Colonic mucosa (tissue), 4 donors: ENCODE results near the gene BPIFB4. TPM values are rescaled to one million over a fixed set of nuclear protein-coding genes. Genes with fewer than 3 reads are reported as not detected.

Experiments
- DNase-seq: peaks from one replicate; pipeline ENCODE4 v3.0.0-alpha.2; 2020
- H3K27ac ChIP-seq: fragments of 200-600 bp; one replicate; pipeline ENCODE4 v1.8.0; 2021
- H3K27me3 ChIP-seq: fragments of 200-600 bp; one replicate; pipeline ENCODE4 v1.8.0; 2021
- H3K36me3 ChIP-seq: fragments of 200-600 bp; one replicate; pipeline ENCODE4 v1.8.0; 2021
- H3K4me1 ChIP-seq: fragments of 200-600 bp; one replicate; pipeline ENCODE4 v1.8.0; 2021; ENCODE audit warnings: mild to moderate bottlenecking
- H3K4me3 ChIP-seq: fragments of 200-600 bp; one replicate; pipeline ENCODE4 v1.8.0; 2021
- H3K9ac ChIP-seq, 2 donors: one replicate each; pipeline ENCODE4 v1.7.0; 2013; ENCODE audit warnings: control low read depth in 2 of 2, low read depth in 2 of 2, low read length in 2 of 2
- H3K9me3 ChIP-seq: fragments of 200-600 bp; one replicate; pipeline ENCODE4 v1.8.0; 2021
- intact Hi-C: fragments of 100-400 bp; cut with DNase I; formaldehyde crosslinking; loops from one replicate; pipeline ENCODE4 v1.14.1; 2022
- total RNA-seq, 2 donors: library from RNA; stranded (reverse); fragmentation: NEBNext Ultra II Directional in 1 of 2; extraction: Animal tissue kit (Norgen Biotek cat#: 25700) in 1 of 2; gene quantifications; one replicate each; pipeline ENCODE4 v1.2.1, GENCODE V29; 2021
- TF ChIP-seq, protein P1 (sequence below): fragments of 200-600 bp; IDR thresholded peaks from one replicate; pipeline ENCODE4 v1.8.0; 2022; ENCODE audit warnings: antibody characterized with exemption, mild to moderate bottlenecking
- donor health status: healthy.
- donor health status: DM: no; HTN: no; CAD: no.
- donor health status: DM: no; HTN: no; CAD: no.

The BPIFB4 gene
- total RNA-seq, 2 donors from 2014 or later: not detected

DNA sequence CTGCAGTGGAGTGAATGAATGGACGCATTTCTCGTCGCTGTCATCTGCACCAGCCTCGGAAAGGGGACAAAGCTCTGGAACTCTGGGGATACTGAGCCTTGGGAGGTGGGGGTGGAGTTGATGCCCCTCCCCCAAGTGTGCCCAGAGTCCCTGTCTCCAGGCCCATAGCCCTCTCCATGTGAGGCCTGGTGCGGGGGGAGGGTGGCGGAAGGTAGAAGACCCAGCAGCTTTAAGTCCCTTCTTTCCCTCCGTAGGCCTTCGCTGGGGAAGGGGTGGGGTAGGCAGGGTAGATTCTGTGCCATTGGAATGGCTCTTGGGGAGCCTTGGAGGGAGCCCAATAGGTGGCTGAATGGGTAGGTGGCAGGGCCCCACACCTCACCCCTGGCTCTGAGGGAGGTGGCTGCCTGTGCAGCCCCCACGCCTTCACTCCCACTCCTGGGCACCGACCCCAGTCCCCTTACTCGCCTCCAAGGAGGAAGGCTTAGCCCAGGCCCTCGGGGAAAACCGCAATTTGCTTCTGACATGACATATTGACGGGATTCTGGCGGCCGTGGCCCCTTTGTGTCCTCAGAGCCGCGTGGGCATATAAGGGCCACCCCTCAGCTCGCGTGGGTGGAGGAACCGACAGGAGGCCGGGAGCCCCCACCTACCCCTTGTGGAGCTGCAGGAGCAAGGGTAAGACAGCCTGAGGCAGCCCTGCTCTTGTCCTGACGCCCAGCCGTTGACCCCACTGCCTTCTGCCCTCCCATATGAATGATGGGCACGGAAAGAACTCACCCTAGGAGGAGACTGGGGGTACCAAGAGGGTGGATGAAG lies 25.9 kb upstream of the BPIFB4 start, which contains the start of gene BPIFB3:
Gene BPIFB3 (plus strand): TSS at position 613 of the 816 bp plus-strand sequence. CDS start 1,533 bp downstream, outside the sequence.
- no peak within 1 kb of the TSS for H3K4me3 ChIP-seq
- no peaks in the 10 kb centered on the region for H3K27me3 ChIP-seq
- H3K4me1 ChIP-seq: no peaks in the 10 kb centered on the region
- no peaks in the 10 kb centered on the region for H3K9me3 ChIP-seq
- intact Hi-C loops: no loop called here
- H3K9ac ChIP-seq: no peak within 1 kb of the TSS
- no peak within 1 kb of the TSS for H3K27ac ChIP-seq
- no peak for DNase-seq
- no peaks in the 10 kb centered on the region for H3K36me3 ChIP-seq
- TF ChIP-seq, protein P1, sequence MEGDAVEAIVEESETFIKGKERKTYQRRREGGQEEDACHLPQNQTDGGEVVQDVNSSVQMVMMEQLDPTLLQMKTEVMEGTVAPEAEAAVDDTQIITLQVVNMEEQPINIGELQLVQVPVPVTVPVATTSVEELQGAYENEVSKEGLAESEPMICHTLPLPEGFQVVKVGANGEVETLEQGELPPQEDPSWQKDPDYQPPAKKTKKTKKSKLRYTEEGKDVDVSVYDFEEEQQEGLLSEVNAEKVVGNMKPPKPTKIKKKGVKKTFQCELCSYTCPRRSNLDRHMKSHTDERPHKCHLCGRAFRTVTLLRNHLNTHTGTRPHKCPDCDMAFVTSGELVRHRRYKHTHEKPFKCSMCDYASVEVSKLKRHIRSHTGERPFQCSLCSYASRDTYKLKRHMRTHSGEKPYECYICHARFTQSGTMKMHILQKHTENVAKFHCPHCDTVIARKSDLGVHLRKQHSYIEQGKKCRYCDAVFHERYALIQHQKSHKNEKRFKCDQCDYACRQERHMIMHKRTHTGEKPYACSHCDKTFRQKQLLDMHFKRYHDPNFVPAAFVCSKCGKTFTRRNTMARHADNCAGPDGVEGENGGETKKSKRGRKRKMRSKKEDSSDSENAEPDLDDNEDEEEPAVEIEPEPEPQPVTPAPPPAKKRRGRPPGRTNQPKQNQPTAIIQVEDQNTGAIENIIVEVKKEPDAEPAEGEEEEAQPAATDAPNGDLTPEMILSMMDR: no peak

DNA sequence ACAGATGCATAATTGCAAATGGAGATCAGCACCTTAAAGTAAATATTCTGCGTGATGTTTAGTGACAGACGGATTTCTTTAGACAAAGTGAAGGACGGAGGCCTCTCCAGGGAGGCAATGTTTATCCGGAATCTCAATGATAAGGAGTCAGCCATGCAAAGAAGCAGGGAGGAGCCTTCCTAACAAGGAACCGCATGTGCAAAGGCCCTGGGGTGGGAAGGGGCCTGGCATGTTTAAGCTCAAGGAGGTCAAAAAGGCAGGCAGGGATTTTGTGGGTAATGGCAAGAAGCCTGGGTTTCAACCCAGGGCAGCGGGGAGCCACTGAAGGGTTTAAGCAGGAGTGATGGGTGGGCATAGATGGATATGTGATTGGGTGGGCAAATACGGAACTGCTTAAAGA lies 25.1 kb upstream of the BPIFB4 start:
- no peaks in the 10 kb centered on the region for H3K4me1 ChIP-seq
- DNase-seq: no peak
- H3K9ac ChIP-seq: no peak overlapping the region
- no peak overlapping the region for H3K27ac ChIP-seq
- intact Hi-C loops: no loop called here
- H3K27me3 ChIP-seq: no peaks in the 10 kb centered on the region
- no peak overlapping the region for H3K4me3 ChIP-seq
- H3K36me3 ChIP-seq: no peaks in the 10 kb centered on the region
- TF ChIP-seq, protein P1: no peak
- no peaks in the 10 kb centered on the region for H3K9me3 ChIP-seq

DNA sequence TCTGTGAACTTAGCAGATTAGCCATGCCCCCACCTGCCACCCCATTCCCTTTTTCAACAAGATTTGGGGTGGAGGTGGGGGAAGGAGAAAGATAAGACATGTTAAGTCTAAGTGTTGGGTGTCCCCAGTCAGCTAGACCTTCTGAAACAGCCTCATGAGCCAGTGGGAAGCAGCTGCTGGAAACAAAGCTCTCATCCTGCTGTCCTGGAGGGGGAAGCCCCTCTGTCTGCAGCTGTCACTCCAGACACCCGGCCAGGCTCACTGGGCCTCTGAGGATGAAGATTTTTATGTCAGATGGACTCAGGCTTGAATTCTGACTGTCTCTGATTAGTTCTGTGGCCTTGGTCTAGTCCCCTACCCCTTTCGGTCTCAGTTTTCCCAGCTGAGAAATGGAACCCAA lies 24.7 kb upstream of the BPIFB4 start:
- intact Hi-C loops: no loop called here
- TF ChIP-seq, protein P1: no peak
- Histone ChIP-seq H3K9ac (no peak overlapping the region), H3K9me3 (no peaks in the 10 kb centered on the region), H3K27me3 (no peaks in the 10 kb centered on the region), H3K27ac (no peak overlapping the region), H3K4me3 (no peak overlapping the region), H3K36me3 (no peaks in the 10 kb centered on the region), H3K4me1 (no peaks in the 10 kb centered on the region)
- no peak for DNase-seq

DNA sequence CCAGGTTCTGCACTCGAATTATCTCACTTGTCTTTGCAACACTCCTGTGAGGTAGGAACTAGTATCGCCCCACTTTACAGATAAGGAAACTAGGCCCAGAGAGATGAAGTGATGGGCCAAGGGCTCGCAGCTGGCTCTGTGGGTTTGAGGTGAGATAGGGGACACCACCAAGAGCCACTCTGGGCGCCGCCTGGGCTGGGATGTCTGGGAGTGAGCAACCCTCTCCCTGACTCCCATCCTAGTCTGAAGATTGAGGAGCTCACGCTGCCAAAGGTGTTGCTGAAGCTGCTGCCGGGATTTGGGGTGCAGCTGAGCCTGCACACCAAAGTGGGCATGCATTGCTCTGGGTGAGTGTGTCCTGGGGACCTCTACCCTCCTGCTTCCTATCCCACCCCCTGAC lies 20.3 kb upstream of the BPIFB4 start:
- Histone ChIP-seq H3K4me1 (no peaks in the 10 kb centered on the region), H3K9ac (no peak overlapping the region), H3K9me3 (no peaks in the 10 kb centered on the region), H3K27me3 (no peaks in the 10 kb centered on the region), H3K36me3 (no peaks in the 10 kb centered on the region), H3K27ac (no peak overlapping the region), H3K4me3 (no peak overlapping the region)
- TF ChIP-seq, protein P1: no peak
- intact Hi-C loops: no loop called here
- no peak for DNase-seq

DNA sequence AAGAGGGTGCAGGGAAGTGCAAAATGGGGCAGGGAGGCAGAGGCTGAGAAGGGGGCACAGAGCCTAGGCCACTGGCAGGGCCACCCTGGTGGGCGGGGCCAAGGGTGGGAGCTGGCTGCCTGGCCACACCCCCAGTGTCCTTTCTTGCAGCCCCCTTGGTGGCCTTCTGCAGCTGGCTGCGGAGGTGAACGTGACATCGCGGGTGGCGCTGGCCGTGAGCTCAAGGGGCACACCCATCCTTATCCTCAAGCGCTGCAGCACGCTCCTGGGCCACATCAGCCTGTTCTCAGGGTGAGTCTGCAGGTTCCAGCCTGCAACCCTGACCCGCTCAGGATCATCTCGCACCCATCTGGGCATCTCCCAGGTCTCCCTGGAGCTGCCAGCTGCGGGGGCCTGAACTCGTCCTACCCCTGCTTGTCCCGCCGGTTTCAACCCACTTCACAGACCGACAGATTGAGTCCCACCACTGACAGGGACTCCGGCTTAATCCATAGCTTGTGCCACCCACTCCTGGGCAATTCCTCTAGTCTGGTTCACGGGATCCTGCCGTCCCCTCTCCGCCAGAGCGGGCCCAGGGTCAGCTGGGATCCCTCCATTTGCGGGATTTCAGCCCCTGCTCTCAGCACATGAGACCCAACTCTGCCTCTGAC lies 19.6 kb upstream of the BPIFB4 start:
- no peak overlapping the region for H3K9ac ChIP-seq
- H3K36me3 ChIP-seq: no peaks in the 10 kb centered on the region
- H3K9me3 ChIP-seq: no peaks in the 10 kb centered on the region
- DNase-seq: no peak
- TF ChIP-seq, protein P1: no peak
- intact Hi-C loops: no loop called here
- H3K4me1 ChIP-seq: no peaks in the 10 kb centered on the region
- no peak overlapping the region for H3K27ac ChIP-seq
- H3K4me3 ChIP-seq: no peak overlapping the region
- no peaks in the 10 kb centered on the region for H3K27me3 ChIP-seq
